HuH-7 (cell line): ENCODE measurements around the gene CHP2.
"Not testable (repeated sequence)": the region's sequence is repeated elsewhere in the genome, so short reads cannot be mapped to it uniquely, and the experiment has no call there.

Source experiments
- DNase-seq: peaks from one replicate; pipeline ENCODE4 v3.0.0; 2011; ENCODE audit warnings: low spot score

CHP2 gene

GRCh38 chr16:23745263-23745662, 9.6 kb upstream of the CHP2 start:
- DNase-seq = no peak

DNA sequence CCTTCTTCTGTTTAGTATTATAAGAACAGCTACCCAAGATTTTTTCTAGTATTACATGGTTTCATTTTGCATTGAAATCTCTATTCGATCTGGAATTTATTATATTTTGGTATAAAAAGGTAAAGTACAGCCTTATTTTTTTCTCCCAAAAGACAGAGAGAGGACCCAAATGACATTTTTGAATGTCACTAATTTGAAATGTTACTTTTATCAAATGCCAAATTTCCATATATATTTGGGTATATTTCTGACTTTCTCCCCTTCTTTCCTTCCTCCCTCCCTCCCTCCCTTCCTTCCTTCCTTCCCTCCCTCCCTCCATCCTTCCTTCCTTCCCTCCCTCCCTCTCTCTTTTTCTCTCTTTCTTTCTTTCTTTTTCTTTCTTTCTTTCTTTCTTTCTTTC, 6.2 kb upstream of the CHP2 start:
- no peak for DNase-seq

DNA sequence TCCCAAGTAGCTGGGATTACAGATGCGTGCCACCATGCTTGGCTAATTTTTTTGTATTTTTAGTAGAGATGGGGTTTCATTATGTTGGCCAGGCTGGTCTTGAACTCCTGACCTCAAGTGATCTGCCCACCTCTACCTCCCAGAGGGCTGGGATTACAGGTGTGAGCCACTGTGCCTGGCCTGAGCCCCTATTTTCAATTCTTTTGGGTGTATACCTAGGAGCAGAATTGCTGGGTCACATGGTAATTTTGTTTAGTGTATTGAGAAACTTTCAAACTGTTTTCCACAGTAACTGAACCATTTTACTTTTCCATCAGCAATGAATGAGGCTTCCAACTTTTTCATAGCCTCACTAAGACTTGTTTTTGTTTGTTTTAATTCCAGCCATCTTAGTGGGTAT, 3.8 kb upstream of the CHP2 start:
- not testable (repeated sequence) for DNase-seq

DNA sequence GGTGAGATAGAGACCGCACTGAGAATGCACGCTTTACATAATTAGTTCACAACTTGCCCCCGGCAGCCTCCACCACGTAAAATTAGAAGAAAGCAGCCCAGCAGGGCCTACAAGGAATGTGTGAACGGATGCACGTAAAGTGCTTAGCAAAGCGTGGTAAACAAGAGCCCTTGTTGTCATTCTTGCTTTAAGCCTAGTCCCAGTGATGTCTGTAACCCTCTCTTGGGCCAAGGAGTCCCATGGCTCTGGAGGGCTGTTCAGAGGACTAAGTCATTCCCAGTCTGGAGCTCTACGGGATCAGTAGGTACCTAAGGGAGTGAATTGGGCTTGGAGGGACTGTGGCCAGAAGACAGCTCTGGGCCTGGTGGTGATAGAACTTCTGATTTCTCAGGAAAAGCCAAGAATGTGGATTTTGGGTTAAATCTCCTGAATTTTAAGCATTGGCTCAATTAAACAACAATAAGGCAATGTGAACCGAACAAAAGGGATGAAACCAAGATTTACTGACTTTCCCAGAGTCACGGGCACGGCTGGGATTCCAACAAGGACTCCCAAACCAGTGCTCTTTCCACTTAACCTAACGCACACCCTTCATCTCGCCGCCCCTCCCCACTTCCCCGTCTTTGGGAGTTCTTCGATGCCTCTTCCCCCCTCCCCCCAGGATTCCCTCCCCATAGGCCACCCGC, 775 bp upstream of the CHP2 start:
- DNase-seq = no peak

GRCh38 chr16:23755484-23755809, 621 bp downstream of the CHP2 start:
- DNase-seq = no peak

GRCh38 chr16:23757116-23757515, 2.3 kb downstream of the CHP2 start:
- no peak for DNase-seq

- no peak for DNase-seq
Measured at GRCh38 chr16:23757937-23758619, 3.3 kb downstream of the CHP2 start.

DNA sequence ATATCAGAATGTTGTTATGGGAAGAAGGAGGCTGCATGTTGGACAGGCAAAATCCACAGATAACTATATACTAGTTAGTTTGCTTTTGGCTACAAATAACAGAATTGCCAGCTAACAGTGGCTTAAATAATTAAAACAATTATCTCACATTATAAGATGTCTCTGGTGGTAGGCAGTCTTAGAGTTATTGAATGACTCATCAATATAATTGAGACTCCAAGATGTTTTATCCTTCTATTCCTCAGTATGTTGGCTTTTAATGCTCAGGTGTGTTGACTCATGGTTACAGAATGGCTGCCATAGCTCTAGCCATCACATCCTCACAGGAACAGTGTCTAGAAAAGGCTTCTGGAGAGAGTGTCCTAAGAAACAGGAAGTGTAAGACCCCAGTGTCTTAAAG, 11.1 kb downstream of the CHP2 start:
- no peak for DNase-seq

GRCh38 chr16:23768581-23768980, 13.8 kb downstream of the CHP2 start:
- no peak for DNase-seq

DNA sequence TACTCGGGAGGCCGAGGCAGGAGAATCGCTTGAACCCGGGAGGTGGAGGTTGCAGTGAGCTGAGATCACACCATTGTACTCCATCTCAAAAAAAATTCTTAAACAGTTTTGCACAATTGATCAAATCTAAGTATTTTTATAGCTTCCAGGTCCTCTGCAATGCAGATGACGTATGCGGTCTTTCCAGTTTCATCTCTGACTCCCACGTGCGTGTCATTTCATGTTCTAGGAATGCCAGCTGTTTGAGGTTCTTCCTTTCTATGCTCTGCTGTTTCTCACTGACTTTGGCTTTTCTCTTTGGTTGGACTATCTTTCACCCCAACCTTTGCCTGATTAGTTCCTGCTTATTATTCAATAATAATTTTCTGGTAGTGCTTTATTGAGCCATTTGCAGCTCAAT, 16.2 kb downstream of the CHP2 start:
- no peak for DNase-seq

DNA sequence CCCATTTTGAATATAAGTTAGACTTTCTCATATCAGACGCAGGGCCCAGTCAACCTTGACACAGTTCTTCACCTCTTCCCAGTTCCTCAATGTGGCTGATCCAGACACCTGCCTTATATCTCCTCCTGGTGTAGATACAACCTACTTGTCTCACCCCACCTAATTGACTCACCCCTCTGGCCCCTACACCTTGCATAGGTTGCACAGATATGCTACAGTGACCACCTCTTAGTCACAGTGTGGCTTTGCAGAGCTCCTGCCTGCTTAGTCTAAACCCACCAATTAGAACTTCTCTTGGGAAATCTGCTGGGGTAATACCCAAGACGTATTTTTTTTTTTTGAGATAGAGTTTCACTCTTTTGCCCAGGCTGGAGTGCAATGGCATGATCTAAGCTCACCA, 16.8 kb downstream of the CHP2 start:
- DNase-seq = no peak

GRCh38 chr16:23773339-23773738, 18.5 kb downstream of the CHP2 start:
- DNase-seq = no peak

DNA sequence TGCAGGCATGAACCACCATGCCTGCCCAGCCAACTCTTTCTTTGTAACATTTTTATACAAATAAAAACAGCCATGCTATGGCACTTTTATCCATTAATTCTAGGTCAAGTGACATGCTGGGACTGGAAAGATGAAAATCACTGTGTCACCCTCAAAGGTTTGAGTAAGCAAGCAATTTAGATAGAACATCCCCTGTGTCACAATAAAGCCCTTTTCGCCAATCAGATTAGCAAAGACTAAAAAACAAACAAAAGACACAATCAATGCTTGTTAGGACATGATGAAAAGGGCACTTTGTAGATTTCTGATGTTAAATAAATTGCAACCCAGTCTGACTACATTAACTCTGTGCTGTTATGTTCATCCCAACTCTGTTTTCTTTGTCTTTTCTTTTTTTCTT, 26.4 kb downstream of the CHP2 start:
- DNase-seq = no peak

DNA sequence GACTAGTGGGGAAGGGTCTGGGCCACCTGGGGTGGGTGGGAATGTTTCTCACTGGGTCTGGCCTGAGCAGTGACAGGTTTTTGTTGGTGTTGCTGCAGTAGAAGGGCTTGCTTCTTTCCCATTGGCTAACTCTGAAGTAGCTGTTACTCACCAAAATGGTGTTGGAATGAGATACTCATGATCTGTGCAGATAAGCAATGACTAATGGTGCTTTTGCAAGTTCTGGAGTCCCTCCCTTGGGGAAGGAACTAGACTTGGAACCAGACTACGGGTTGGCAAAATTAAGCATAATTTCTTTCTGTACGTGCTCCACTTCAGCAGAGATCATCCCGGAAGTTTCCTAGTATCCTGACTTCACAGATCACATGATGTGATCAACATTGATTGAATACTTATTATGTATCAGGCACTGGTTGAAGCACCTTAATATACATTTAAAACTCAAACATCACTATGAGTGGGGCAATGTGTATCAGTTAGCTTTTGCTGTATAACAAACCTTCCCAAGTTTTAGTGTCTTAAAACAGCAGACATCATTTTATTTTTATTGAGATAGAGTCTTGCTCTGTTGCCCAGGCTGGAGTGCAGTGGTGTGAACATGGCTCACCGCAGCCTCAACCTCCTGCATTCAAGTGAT, 30.1 kb downstream of the CHP2 start:
- no peak for DNase-seq

GRCh38 chr16:23785842-23786241, 31.0 kb downstream of the CHP2 start:
- no peak for DNase-seq

- DNase-seq = no peak
Measured at GRCh38 chr16:23786964-23787561, 32.2 kb downstream of the CHP2 start.

GRCh38 chr16:23788685-23789084, 33.9 kb downstream of the CHP2 start:
- no peak for DNase-seq

- no peak for DNase-seq
Measured at GRCh38 chr16:23795378-23795777, 40.6 kb downstream of the CHP2 start.

GRCh38 chr16:23796941-23797340, 42.1 kb downstream of the CHP2 start:
- no peak for DNase-seq

- DNase-seq = peak; percentile 52
Measured at GRCh38 chr16:23801378-23801777, 46.6 kb downstream of the CHP2 start.

GRCh38 chr16:23802776-23803175, 48.0 kb downstream of the CHP2 start:
- DNase-seq = no peak

DNA sequence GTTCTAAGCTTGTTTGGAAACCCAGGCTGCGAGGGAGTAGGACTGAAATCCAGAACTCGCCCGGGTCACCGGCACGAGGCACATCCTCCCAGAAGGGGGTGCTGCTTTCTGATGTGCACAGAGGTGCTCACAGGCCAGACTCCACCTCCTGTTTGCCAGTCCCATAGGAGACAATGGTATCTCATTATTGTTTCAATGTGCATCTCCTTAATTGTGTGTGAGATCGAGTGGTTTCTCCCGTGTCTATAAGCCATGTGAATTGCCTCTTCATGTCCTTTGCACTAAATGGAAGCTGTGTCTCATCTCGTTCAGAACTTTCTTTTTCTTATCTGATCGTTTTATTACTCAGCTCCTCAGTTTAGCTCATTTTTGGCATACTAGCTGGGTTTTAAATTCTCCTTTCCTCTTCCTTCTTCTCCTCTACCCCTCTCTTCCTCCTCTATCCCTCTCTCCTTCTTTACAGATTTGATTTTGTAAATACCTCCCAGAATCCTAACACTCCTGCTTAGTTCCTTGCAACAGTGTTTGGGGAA, 48.8 kb downstream of the CHP2 start:
- peak; percentile 43 for DNase-seq

DNA sequence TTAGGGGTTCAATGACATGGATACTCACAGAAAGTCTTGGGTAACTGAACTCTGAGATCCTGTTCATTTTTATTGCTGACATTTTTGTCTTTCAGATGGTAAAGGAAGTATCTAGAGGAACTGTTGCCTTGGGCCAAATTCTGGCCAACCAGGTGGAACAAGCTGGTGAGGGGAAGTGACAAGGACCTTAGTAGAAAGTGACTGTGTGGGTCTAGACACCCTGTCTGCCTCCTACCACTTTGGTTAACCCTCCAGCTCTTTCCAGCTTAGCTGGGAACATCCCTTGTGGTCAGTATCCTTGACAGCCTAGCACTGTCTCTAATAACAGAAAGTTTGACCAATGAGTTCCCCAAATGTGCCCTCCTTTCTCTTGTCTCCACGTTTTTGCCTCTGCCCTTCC, 52.2 kb downstream of the CHP2 start:
- no peak for DNase-seq
